ENCODE measurements around the gene ERG. TPM values are rescaled to one million over a fixed set of nuclear protein-coding genes. Genes with fewer than 3 reads are reported as not detected.

Gene ERG
- total and polyA plus RNA-seq, 2 of the 8 experiments (the other 6 are each of a cell fraction or from before 2014, with no cell fraction given), result 1.0 to 3.0 TPM

DNA sequence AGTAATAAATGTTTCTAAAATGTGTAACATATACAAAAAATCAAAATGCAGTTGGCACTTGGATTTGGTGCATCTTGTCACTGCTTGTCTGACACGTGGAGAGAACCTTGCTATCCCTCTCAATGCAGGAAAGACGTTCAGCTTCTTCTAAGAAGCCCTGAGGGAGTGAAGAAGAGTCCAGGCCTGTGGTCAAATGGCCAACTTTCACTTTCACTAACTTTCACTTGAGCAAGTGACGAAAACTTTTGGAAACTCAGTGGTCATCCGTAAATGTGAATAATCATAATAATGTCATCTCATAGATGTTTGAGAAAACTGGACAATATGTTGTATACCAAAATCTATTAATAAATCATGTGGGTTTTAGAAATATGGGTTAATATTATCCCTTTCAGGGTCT, 61.9 kb downstream of the ERG start:
- H2AK5ac ChIP-seq (ENCODE audit: low read depth, low read length), result no peak overlapping the region
- no peak overlapping the region for H2BK120ac ChIP-seq (replicated peaks; ENCODE audit: low read depth, low read length)
- H3K36me3 ChIP-seq (ENCODE audit: control insufficient read depth in 2 of 4, insufficient read depth in 4 of 4, low read length in 3 of 4), result no peaks in the 10 kb centered on the region
- POLR2A ChIA-PET (ENCODE audit: partially characterized antibody), result no interaction called here
- CTCF ChIA-PET (ENCODE audit: partially characterized antibody), result interaction anchor here (0.6 kb wide), 1 partner anchor 334 kb away, joined by 4 read pairs; no protein-coding TSS in a partner anchor
- H2AFZ ChIP-seq (ENCODE audit: low read length), result no peak overlapping the region
- DNase-seq (ENCODE audit: low read depth in 1 of 2, low spot score in 2 of 2) (no peak), FAIRE-seq (no peak)
- H3K4me2 ChIP-seq (ENCODE audit: insufficient read depth in 1 of 2, low read depth in 2 of 2, low read length in 2 of 2), result no peak overlapping the region
- 89% methylated on average over 4 of the region's 4 CpGs; no CpG with 5 or more reads in 1 of the 2 experiments for WGBS, 2 experiments (ENCODE audit: extremely low coverage in 1 of 2, insufficient coverage in 1 of 2, insufficient read length in 1 of 2, insufficient replicate concordance in 2 of 2, low coverage in 1 of 2, low lambda C conversion rate in 2 of 2, missing lambda C conversion rate in 1 of 2)
- H2BK20ac ChIP-seq (ENCODE audit: low read length), result no peak overlapping the region
- H3K56ac ChIP-seq (replicated peaks; ENCODE audit: insufficient read length, low read depth, low read length), result no peak overlapping the region
- no peak overlapping the region for H2BK15ac ChIP-seq (ENCODE audit: low read length)
- H3K4me3 ChIP-seq (ENCODE audit: extremely low read depth in 1 of 4, insufficient read depth in 2 of 4, low read depth in 3 of 4, low read length in 4 of 4), result no peak overlapping the region
- H3K23me2 ChIP-seq (ENCODE audit: low read depth, low read length), result no peaks in the 10 kb centered on the region
- no peak overlapping the region for H3K23ac ChIP-seq (ENCODE audit: insufficient read length)
- no peak overlapping the region for H3K14ac ChIP-seq (ENCODE audit: insufficient read length)
- no peak overlapping the region for H2BK5ac ChIP-seq (ENCODE audit: low read depth, low read length)
- no peak overlapping the region for H4K5ac ChIP-seq (ENCODE audit: insufficient read length, low read depth, low read length)
- H3K27me3 ChIP-seq (replicated peaks in 1 of 4; ENCODE audit: control insufficient read depth in 3 of 4, extremely low read depth in 1 of 4, insufficient read depth in 3 of 4, low read length in 3 of 4), result no peaks in the 10 kb centered on the region; a peak in 1 of 7 replicates
- no peak overlapping the region for H4K91ac ChIP-seq (replicated peaks; ENCODE audit: insufficient read length, low read length)
- no peak overlapping the region for H3K9ac ChIP-seq (replicated peaks in 1 of 4; ENCODE audit: extremely low read depth in 1 of 4, low read depth in 3 of 4, low read length in 3 of 4)
- H3K79me1 ChIP-seq (ENCODE audit: low read depth, low read length), result no peaks in the 10 kb centered on the region
- no peak overlapping the region for H3K27ac ChIP-seq (ENCODE audit: low read depth, low read length)
- H3K9me3 ChIP-seq (ENCODE audit: insufficient read depth in 2 of 2, low read depth in 1 of 2, low read length in 1 of 2), result no peaks in the 10 kb centered on the region
- H3K4ac ChIP-seq (replicated peaks; ENCODE audit: insufficient read length, low read depth, low read length), result no peak overlapping the region
- no peak overlapping the region for H3K18ac ChIP-seq (ENCODE audit: extremely low read depth, low read length)
- H3K4me1 ChIP-seq (replicated peaks in 1 of 4; ENCODE audit: control insufficient read depth in 3 of 4, insufficient read depth in 4 of 4, low read length in 3 of 4), result no peaks in the 10 kb centered on the region
- no peak overlapping the region for H2BK12ac ChIP-seq (ENCODE audit: low read depth, low read length)
- no peak overlapping the region for H4K8ac ChIP-seq (ENCODE audit: extremely low read depth, insufficient read depth, low read length)
- TF ChIP-seq RBBP5 (IDR thresholded peaks at IDR 0.05; ENCODE audit: borderline replicate concordance, low read depth, low read length) (no peak), TAF7 (optimal IDR thresholded peaks at IDR 0.05; ENCODE audit: borderline replicate concordance, low read depth, low read length) (no peak), NRF1 (IDR thresholded peaks at IDR 0.05; ENCODE audit: low read depth, low read length) (no peak), CBX8 (IDR thresholded peaks at IDR 0.05; ENCODE audit: borderline replicate concordance, low read depth, low read length) (no peak)
- TF ChIP-seq, protein P1, sequence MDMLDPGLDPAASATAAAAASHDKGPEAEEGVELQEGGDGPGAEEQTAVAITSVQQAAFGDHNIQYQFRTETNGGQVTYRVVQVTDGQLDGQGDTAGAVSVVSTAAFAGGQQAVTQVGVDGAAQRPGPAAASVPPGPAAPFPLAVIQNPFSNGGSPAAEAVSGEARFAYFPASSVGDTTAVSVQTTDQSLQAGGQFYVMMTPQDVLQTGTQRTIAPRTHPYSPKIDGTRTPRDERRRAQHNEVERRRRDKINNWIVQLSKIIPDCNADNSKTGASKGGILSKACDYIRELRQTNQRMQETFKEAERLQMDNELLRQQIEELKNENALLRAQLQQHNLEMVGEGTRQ (IDR thresholded peaks at IDR 0.05; ENCODE audit: low read length), result no peak
- no peaks in the 10 kb centered on the region for H4K20me1 ChIP-seq (replicated peaks in 1 of 2; ENCODE audit: control insufficient read depth in 1 of 2, insufficient read depth in 2 of 2, low read length in 2 of 2)
- no peaks in the 10 kb centered on the region for H3K79me2 ChIP-seq (ENCODE audit: control insufficient read depth in 1 of 2, insufficient read depth in 2 of 2, low read length in 2 of 2)

Data from H1 (cell line).